ENCODE data around the gene TLR4. TPM values are rescaled to one million over a fixed set of nuclear protein-coding genes. Genes with fewer than 3 reads are reported as not detected.

TLR4 gene
- total RNA-seq, 4 donors from 2014 or later, result 54.1 to 106 (median 78.5) TPM

DNA sequence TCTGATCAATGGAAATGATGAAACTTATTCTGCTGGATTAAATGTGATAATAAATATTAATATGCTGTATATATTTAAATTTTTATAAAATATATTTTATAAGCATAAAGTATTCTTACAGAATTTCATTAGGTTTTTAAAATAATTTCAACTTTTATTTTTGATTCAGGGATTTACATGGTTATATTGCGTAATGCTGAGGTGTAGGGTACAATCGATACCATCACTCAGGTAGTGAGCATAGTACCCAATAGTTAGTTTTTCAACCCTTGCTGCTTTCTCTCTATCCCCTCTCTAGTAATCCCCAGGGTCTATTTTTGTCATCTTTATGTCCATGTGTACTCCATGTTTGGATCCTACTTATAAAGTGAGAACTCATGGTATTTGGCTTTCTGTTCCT is 5.7 kb downstream of the TLR4 start:
- TF ChIP-seq, protein P1, sequence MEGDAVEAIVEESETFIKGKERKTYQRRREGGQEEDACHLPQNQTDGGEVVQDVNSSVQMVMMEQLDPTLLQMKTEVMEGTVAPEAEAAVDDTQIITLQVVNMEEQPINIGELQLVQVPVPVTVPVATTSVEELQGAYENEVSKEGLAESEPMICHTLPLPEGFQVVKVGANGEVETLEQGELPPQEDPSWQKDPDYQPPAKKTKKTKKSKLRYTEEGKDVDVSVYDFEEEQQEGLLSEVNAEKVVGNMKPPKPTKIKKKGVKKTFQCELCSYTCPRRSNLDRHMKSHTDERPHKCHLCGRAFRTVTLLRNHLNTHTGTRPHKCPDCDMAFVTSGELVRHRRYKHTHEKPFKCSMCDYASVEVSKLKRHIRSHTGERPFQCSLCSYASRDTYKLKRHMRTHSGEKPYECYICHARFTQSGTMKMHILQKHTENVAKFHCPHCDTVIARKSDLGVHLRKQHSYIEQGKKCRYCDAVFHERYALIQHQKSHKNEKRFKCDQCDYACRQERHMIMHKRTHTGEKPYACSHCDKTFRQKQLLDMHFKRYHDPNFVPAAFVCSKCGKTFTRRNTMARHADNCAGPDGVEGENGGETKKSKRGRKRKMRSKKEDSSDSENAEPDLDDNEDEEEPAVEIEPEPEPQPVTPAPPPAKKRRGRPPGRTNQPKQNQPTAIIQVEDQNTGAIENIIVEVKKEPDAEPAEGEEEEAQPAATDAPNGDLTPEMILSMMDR (IDR thresholded peaks at IDR 0.05; ENCODE audit: low read depth), result no peak

DNA sequence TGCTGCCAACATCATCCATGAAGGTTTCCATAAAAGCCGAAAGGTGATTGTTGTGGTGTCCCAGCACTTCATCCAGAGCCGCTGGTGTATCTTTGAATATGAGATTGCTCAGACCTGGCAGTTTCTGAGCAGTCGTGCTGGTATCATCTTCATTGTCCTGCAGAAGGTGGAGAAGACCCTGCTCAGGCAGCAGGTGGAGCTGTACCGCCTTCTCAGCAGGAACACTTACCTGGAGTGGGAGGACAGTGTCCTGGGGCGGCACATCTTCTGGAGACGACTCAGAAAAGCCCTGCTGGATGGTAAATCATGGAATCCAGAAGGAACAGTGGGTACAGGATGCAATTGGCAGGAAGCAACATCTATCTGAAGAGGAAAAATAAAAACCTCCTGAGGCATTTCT is 10.1 kb downstream of the TLR4 start:
- TF ChIP-seq, protein P1 (IDR thresholded peaks at IDR 0.05; ENCODE audit: low read depth), result no peak

DNA sequence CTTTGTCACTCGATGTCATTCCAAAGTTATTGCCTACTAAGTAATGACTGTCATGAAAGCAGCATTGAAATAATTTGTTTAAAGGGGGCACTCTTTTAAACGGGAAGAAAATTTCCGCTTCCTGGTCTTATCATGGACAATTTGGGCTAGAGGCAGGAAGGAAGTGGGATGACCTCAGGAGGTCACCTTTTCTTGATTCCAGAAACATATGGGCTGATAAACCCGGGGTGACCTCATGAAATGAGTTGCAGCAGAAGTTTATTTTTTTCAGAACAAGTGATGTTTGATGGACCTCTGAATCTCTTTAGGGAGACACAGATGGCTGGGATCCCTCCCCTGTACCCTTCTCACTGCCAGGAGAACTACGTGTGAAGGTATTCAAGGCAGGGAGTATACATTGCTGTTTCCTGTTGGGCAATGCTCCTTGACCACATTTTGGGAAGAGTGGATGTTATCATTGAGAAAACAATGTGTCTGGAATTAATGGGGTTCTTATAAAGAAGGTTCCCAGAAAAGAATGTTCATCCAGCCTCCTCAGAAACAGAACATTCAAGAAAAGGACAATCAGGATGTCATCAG is 11.3 kb downstream of the TLR4 start:
- TF ChIP-seq, protein P1 (IDR thresholded peaks at IDR 0.05; ENCODE audit: low read depth), result no peak

DNA sequence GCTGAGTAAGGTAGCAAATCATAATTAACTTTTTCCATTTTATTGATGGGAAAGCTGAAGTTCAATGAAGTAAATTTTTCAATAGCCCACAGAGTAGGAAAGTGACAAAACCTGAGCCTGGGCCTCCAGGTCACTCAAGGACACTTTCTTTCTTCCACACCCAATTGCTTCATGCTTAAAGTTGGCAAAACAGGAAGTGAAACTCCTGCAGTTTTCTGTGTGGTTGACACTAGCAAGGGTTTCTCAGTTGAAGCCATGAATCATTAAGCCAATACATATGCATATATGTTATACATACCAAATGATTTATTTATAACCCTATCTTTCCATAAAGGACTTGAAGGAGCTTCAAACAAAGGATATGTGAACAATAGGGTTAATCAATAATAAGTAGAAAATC is 13.9 kb downstream of the TLR4 start:
- TF ChIP-seq, protein P1 (IDR thresholded peaks at IDR 0.05; ENCODE audit: low read depth), result no peak

DNA sequence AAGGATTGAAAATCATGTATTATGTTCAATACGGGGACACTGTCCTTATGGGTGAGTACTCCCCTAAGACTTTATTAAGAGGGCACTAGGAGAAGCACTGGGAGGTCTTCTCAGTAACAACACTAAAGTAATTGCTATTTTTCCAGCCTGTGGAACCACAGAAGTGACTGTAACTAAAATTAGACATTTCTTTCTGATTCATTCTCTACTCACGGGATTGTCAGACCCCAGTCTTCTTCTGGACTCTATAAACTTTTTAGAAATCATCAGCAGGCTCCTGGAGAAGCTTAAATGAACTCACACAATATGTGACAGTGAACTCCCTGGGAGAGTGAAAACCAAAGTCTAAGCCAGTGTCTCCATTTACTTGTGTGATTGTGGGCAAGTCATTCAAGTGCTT is 14.5 kb downstream of the TLR4 start:
- TF ChIP-seq, protein P1 (IDR thresholded peaks at IDR 0.05; ENCODE audit: low read depth), result no peak

DNA sequence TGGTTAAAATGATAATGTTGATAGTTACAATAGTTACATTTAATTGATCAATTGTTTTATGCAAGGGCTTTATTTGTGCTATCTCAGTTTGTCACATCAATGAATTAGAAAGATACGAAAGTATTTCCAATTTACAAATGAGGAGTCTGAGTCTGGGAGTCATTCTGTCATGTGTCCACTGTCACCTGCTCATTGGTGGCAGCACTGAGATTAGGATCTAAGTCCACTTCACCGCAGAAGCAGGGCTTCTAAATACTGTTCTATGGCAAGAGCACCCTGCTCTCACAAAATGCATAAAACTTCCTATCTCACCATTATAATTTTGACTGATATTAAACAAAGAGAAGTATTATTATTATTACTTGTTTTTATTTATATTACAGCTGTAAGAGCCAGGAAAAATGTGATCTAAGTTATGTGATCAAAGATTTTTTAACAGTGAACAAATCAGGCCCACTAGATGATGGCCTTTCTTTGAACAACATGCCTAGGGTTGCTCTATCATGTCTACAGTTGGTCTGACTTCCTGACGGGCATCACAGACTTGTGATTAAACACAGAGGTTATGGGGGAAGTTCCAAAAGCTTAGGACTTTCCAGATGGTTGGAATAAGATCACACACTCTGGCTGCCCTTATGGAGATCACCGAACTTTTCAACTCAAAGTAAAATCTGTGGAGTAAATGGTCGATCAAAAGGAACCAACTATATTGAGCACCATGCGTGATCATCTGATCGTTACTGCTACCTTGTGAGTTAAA is 15.1 kb downstream of the TLR4 start:
- TF ChIP-seq, protein P1 (IDR thresholded peaks at IDR 0.05; ENCODE audit: low read depth), result no peak

DNA sequence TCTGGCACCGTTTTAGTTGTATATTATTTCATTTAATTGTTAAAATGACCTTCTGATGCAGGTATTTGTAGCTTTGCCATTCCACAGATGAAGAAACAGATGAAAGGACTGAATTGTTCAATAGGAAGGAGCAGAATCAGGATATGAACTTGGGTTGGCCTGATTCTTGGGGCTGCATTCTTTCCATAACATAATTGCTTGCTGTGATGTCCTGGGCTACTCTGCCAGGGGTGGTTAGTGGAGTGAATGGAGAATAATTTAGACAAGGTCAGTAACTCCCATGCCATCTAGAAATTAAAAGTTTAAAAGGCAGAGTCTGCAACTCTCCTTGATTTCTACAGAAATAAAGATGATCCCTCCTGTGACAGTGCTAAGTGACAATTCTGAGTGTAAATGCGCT is 15.9 kb downstream of the TLR4 start:
- TF ChIP-seq, protein P1 (IDR thresholded peaks at IDR 0.05; ENCODE audit: low read depth), result no peak

All from subcutaneous adipose tissue (tissue), 4 donors.